ENCODE results near the gene GCDH.
A peak's percentile ranks its signal among the peaks of the same experiment; 100 is the strongest.

The GCDH gene

GRCh38 chr19:12922959-12923358 lies 32.0 kb downstream of the GCDH start:
- Histone ChIP-seq H3K9ac (ENCODE audit: low read length) (no peak overlapping the region), H3K27me3 (ENCODE audit: control insufficient read depth, insufficient read depth, low read length) (no peaks in the 10 kb centered on the region), H3K4me1 (ENCODE audit: control insufficient read depth, insufficient read depth, low read length) (no peaks in the 10 kb centered on the region), H3K9me3 (ENCODE audit: control insufficient read depth, low read length) (no peaks in the 10 kb centered on the region), H3K36me3 (ENCODE audit: control insufficient read depth, insufficient read depth, low read length) (peaks cover 12% of the 10 kb centered on the region), H3K4me3 (ENCODE audit: low read length) (no peak overlapping the region)

DNA sequence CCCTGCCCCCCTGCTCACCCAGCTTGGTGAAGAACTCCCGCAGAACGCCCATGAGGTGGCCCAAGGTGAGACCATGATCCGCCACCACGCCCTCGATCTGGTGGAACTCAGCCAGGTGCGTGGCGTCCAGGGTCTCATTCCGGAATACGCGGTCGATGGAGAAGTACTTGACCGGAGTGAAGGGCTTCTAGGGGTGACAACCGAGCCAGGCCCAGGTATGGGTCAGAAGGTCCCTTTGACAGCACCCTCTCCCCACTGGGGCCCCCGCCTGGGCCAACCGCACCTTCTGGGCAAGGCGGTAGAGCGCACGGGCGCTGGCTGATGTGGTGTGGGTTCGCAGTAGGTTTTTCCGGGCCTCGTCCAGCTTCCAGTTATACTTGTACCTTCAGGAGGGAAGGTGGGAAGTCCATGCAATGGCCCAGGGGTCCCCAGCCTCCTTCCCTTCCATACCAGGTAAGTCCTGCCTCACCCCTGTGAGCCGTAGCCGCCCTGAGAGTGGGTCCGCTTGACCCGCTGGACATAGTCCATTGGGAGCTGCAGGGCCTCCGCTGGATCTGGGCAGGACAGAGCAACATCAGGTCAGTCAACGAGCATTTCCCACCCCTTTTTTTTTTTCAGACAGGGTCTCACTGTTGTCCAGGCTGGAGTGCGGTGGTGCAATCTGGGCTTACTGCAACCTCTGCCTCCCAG lies 33.8 kb downstream of the GCDH start:
- peaks cover 12% of the 10 kb centered on the region for H3K36me3 ChIP-seq (ENCODE audit: control insufficient read depth, insufficient read depth, low read length)
- no peaks in the 10 kb centered on the region for H3K4me1 ChIP-seq (ENCODE audit: control insufficient read depth, insufficient read depth, low read length)
- no peak overlapping the region for H3K9ac ChIP-seq (ENCODE audit: low read length)
- H3K4me3 ChIP-seq (ENCODE audit: low read length): no peak overlapping the region
- no peaks in the 10 kb centered on the region for H3K27me3 ChIP-seq (ENCODE audit: control insufficient read depth, insufficient read depth, low read length)
- no peaks in the 10 kb centered on the region for H3K9me3 ChIP-seq (ENCODE audit: control insufficient read depth, low read length)

DNA sequence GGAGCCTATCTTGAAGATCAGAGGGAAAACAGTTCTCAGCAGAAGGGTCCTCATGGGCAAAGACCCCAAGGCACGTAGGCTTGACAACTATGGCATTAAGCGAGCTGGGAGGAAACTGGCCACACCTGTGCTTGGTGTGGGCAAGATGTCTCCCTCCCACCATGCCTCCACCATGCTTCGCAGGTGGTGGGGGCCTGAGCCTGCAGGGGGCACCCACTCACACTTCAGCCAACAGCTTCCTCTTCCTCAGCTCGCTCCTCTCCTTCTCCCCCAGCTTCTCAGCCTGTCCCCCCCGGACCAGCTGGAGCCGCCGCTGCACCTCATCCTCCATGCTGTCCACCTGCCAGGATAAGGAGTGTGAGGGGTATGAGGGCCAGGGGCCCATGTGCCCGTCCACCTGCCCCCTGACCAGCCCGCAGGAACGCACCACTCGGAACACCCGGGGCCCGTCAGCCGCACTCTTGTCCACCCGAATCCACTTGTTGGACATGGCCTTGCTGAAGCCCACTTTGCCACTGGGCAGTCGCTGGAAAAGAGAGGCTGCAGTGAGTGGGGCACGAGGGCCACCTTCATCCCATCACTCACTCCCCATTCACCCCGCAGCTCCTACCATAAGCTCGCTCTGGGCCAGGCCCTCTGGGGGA lies 39.2 kb downstream of the GCDH start:
- peaks cover 10% of the 10 kb centered on the region for H3K36me3 ChIP-seq (ENCODE audit: control insufficient read depth, insufficient read depth, low read length)
- no peaks in the 10 kb centered on the region for H3K27me3 ChIP-seq (ENCODE audit: control insufficient read depth, insufficient read depth, low read length)
- H3K4me1 ChIP-seq (ENCODE audit: control insufficient read depth, insufficient read depth, low read length): peaks cover 7% of the 10 kb centered on the region
- H3K4me3 ChIP-seq (ENCODE audit: low read length): no peak overlapping the region
- no peaks in the 10 kb centered on the region for H3K9me3 ChIP-seq (ENCODE audit: control insufficient read depth, low read length)
- H3K9ac ChIP-seq (ENCODE audit: low read length): no peak overlapping the region

DNA sequence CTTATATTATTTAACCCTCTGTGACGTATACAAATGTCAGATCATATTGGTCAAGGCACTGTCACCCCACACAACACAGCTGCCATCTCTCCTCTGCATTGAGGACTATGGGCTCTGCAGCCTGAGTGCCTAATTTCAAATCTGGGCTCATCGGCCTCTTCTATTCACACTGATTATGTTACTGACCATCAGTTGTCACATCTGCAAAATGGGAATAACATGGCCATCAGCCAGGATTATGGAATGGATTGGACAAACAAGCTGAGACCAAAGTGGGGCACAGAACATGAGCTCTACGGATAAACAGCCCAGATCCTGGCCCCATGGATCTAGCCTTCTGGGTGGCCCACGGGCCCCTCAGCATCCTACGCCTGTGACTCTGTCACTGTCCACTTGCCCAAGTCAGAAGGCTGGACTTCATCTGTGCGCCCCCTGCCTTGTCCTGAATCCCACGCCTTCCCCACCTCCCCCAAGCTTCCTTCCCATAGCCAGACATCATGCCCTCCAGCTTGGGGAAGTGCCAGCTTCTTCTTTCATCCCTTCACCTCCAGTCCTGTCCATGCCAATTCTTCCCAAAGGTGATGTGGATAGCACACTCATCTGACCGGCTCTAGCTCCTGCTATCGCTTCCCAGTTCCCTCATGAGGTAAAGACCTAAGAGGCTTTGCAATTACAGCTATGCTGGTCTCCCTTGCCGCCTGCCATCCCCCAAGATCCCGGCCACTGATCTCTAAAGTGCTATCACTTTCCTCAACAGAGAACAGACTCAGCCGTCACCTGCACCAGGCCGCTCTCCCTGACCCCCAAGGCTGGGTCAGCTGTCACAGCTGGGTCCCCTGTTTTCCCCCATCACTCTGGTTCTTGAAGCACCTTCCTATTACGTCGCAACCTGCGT lies 41.7 kb downstream of the GCDH start:
- Histone ChIP-seq H3K9ac (ENCODE audit: low read length) (peak overlapping the region; percentile 79), H3K9me3 (ENCODE audit: control insufficient read depth, low read length) (no peaks in the 10 kb centered on the region), H3K4me3 (ENCODE audit: low read length) (peak overlapping the region; percentile 98), H3K27me3 (ENCODE audit: control insufficient read depth, insufficient read depth, low read length) (no peaks in the 10 kb centered on the region), H3K36me3 (ENCODE audit: control insufficient read depth, insufficient read depth, low read length) (peaks cover 7% of the 10 kb centered on the region), H3K4me1 (ENCODE audit: control insufficient read depth, insufficient read depth, low read length) (peaks cover 11% of the 10 kb centered on the region)

DNA sequence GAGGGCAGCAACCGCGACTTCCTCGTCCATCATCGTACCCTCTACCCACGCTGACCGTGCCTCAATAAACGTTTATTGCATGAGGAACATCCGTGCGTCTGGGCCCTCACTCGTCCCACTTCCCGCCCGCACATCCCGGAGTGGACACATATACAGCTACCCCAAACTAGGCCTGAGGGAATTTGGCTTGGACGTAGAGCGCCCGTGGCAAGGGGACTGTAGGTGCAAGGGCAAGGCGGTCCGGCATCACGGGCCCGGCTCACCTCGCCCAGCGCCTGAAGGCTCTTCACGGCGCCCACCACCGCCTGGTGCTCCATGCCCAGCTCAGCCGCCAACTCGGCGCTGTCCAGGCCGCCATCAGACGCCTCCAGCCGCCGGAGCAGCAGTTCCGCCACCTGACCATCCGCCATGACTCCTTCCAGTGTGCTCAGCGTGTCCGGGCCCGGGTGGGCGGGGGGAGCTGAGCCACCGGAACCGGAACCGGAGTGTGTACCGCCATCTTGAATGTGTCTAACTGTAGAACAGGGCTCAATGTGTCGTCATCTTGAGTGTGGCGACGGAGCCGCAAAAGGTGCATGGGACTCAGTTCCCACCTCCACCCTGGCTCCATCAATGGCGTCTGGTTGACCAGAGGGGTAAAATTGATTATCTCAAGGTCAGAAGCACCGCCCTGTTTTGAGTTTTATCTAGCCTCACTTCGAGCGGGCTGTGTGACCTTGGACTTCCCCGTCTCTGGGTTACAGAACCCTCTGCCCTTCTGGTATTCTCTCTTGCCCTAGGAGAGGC lies 42.5 kb downstream of the GCDH start, which contains the start of gene FARSA:
TSS of gene FARSA (minus strand) at position 425 of the 786 bp plus-strand sequence. CDS start at position 410, 15 bp downstream.
- peak within 1 kb of the TSS; percentile 79 for H3K9ac ChIP-seq (ENCODE audit: low read length)
- H3K4me3 ChIP-seq (ENCODE audit: low read length): peak within 1 kb of the TSS; percentile 98
- H3K9me3 ChIP-seq (ENCODE audit: control insufficient read depth, low read length): no peaks in the 10 kb centered on the region
- H3K4me1 ChIP-seq (ENCODE audit: control insufficient read depth, insufficient read depth, low read length): peaks cover 16% of the 10 kb centered on the region
- peaks cover 7% of the 10 kb centered on the region for H3K36me3 ChIP-seq (ENCODE audit: control insufficient read depth, insufficient read depth, low read length)
- no peaks in the 10 kb centered on the region for H3K27me3 ChIP-seq (ENCODE audit: control insufficient read depth, insufficient read depth, low read length)

- Histone ChIP-seq H3K36me3 (ENCODE audit: control insufficient read depth, insufficient read depth, low read length) (peaks cover 14% of the 10 kb centered on the region), H3K4me3 (ENCODE audit: low read length) (no peak overlapping the region), H3K9me3 (ENCODE audit: control insufficient read depth, low read length) (no peaks in the 10 kb centered on the region), H3K4me1 (ENCODE audit: control insufficient read depth, insufficient read depth, low read length) (peaks cover 22% of the 10 kb centered on the region), H3K27me3 (ENCODE audit: control insufficient read depth, insufficient read depth, low read length) (no peaks in the 10 kb centered on the region), H3K9ac (ENCODE audit: low read length) (no peak overlapping the region)
Observed at GRCh38 chr19:12935071-12935470, 44.1 kb downstream of the GCDH start.

DNA sequence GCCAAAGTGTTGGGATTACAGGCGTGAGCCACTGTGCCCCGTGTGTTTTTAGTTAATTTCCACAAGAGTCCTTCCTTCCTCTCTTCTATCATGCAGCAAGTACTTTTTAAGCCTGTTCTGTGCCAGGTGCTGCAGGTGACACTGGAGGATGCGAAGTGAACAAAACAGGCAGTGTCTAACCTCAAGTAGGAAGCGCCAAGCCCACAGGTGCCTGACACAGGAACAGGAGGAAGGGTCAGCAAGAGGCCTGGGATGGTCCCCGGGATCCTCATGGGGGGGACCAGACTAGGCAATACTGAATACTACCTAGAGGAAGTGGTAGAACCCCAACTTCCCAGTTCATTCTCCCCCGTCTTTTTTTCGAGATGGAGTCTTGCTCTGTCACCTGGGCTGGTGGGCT lies 45.6 kb downstream of the GCDH start:
- H3K36me3 ChIP-seq (ENCODE audit: control insufficient read depth, insufficient read depth, low read length): peaks cover 17% of the 10 kb centered on the region
- no peaks in the 10 kb centered on the region for H3K27me3 ChIP-seq (ENCODE audit: control insufficient read depth, insufficient read depth, low read length)
- no peaks in the 10 kb centered on the region for H3K9me3 ChIP-seq (ENCODE audit: control insufficient read depth, low read length)
- peaks cover 35% of the 10 kb centered on the region for H3K4me1 ChIP-seq (ENCODE audit: control insufficient read depth, insufficient read depth, low read length)
- no peak overlapping the region for H3K4me3 ChIP-seq (ENCODE audit: low read length)
- no peak overlapping the region for H3K9ac ChIP-seq (ENCODE audit: low read length)

GRCh38 chr19:12937093-12937926 lies 46.4 kb downstream of the GCDH start:
- Histone ChIP-seq H3K9me3 (ENCODE audit: control insufficient read depth, low read length) (no peaks in the 10 kb centered on the region), H3K9ac (ENCODE audit: low read length) (peak overlapping the region; percentile 99), H3K27me3 (ENCODE audit: control insufficient read depth, insufficient read depth, low read length) (no peaks in the 10 kb centered on the region), H3K36me3 (ENCODE audit: control insufficient read depth, insufficient read depth, low read length) (peaks cover 19% of the 10 kb centered on the region), H3K4me1 (ENCODE audit: control insufficient read depth, insufficient read depth, low read length) (peaks cover 37% of the 10 kb centered on the region), H3K4me3 (ENCODE audit: low read length) (peak overlapping the region; percentile 57)

DNA sequence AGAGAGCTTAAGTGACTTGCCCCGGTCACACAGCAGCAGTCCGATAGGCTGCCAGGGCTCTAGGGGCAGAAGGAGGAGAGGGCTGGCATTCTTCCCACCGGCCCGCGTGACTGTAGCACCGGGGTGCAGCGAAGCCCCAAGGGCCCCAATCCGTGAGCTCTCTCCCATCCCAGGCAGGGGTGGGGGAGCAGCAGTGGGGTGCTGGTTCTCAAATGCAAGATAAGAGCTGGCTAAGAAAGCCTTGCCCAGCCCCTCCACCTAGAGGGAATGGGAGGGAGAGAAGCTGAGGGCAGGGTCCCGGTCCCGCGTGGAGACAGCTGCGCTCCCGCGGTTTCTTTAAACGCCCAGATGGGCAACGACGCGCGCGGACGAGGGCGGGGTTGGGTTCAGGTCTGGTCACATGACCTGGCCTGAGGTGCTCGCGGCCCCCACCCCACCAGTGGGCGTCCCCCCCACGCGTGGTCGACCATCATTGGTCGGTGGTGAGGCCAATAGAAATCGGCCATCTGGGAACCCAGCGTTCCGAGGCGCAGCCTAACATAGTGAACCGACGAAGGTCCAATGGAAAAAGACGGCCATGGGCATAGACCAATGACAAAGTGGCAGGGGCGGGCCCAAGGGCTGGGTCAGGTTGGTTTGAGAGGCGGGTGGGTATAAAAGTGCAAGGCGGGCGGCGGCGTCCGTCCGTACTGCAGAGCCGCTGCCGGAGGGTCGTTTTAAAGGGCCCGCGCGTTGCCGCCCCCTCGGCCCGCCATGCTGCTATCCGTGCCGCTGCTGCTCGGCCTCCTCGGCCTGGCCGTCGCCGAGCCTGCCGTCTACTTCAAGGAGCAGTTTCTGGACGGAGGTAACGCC lies 47.2 kb downstream of the GCDH start, which contains the start of gene CALR:
TSS of gene CALR (plus strand) at position 683 of the 852 bp plus-strand sequence. CDS start at position 754, 71 bp downstream.
- Histone ChIP-seq H3K9ac (ENCODE audit: low read length) (peak within 1 kb of the TSS; percentile 99), H3K27me3 (ENCODE audit: control insufficient read depth, insufficient read depth, low read length) (no peaks in the 10 kb centered on the region), H3K36me3 (ENCODE audit: control insufficient read depth, insufficient read depth, low read length) (peaks cover 25% of the 10 kb centered on the region), H3K4me1 (ENCODE audit: control insufficient read depth, insufficient read depth, low read length) (peaks cover 33% of the 10 kb centered on the region), H3K4me3 (ENCODE audit: low read length) (peak within 1 kb of the TSS; percentile 98), H3K9me3 (ENCODE audit: control insufficient read depth, low read length) (no peaks in the 10 kb centered on the region)

Measured in mucosa of stomach (tissue), 1 donor.